PC-9 (cell line): ENCODE results near the gene RYR3.

Experiments
- CTCF ChIP-seq: fragments of 200-600 bp; sonication (generic); conservative IDR thresholded peaks from 2 replicates; pipeline ENCODE4 v1.6.1; 2017; ENCODE audit warnings: mixed run types, antibody characterized with exemption, mild to moderate bottlenecking, moderate library complexity
- EZH2 ChIP-seq: fragments of 200-600 bp; sonication (generic); IDR thresholded peaks from 2 replicates; pipeline ENCODE4 v1.8.0; 2017; ENCODE audit warnings: antibody characterized with exemption, low read depth

- TF ChIP-seq EZH2 (no peak), CTCF (no peak)
Measured at GRCh38 chr15:33395846-33396245, 85.1 kb downstream of the RYR3 start.
